NCI-H524 treated with DMSO at 0.1 percent for 48 hours (cell line): ENCODE data around the gene TMEM40.
"Not testable (repeated sequence)": the region's sequence is repeated elsewhere in the genome, so short reads cannot be mapped to it uniquely, and the experiment has no call there.

ENCODE experiments used
- DNase-seq: peaks from one replicate; lab custom pipeline; 2025; lab: John Stamatoyannopoulos, UW

Gene TMEM40, protein sequence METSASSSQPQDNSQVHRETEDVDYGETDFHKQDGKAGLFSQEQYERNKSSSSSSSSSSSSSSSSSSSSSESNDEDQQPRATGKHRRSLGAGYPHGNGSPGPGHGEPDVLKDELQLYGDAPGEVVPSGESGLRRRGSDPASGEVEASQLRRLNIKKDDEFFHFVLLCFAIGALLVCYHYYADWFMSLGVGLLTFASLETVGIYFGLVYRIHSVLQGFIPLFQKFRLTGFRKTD

DNA sequence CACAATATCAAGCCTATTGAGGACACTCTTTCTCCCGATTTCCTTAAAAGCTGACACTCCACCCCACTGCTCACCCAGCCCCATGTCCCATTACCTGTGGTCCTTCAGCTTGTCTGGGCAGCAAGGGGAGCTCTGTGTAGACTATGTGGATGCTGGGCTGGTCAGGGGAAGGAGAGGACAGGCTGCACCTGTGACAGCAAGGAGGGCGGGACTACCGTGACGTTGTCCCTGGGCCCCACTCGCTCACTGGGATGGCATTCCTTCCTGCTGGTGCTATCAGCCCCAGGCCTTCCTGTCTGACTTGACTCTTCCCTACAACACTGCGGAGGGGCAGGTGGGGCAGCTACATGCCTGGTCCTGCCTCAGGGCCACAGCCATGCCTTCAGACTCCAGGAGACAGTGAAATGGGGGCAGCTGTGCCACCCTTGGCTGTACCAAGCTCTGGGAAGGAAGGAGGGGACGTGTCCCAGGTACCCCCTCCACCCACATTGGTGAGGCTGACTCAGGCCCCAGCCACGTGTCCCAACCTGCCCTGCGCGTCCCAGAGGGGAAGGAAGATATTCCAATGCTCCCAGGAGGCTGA, at the start of gene TMEM40:
Gene TMEM40, minus strand, starts transcription at position 163 of the 583 bp plus-strand sequence. CDS start 9,427 bp downstream, outside the sequence.
- DNase-seq: no peak

DNA sequence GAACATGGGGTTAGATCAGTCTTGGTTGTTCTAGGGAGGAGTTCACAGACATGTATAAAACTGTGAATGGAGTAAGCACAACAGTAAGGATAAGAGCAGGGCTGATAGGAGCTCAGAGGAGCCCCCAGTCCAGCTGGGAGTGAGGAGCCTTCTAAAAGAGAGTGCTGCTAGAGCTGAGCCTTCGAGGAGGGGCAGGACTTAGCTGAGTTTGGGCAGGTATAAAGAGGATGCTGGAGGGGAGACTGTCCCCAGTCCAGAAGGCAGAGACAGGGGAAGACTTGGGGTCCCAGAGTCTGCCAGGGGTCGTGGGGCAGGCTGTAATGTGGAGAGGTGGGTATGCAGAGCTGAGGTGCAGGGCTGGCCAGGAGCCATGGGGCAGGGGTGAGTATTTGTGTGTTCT, 49.5 kb upstream of the TMEM40 start:
- no peak for DNase-seq

DNA sequence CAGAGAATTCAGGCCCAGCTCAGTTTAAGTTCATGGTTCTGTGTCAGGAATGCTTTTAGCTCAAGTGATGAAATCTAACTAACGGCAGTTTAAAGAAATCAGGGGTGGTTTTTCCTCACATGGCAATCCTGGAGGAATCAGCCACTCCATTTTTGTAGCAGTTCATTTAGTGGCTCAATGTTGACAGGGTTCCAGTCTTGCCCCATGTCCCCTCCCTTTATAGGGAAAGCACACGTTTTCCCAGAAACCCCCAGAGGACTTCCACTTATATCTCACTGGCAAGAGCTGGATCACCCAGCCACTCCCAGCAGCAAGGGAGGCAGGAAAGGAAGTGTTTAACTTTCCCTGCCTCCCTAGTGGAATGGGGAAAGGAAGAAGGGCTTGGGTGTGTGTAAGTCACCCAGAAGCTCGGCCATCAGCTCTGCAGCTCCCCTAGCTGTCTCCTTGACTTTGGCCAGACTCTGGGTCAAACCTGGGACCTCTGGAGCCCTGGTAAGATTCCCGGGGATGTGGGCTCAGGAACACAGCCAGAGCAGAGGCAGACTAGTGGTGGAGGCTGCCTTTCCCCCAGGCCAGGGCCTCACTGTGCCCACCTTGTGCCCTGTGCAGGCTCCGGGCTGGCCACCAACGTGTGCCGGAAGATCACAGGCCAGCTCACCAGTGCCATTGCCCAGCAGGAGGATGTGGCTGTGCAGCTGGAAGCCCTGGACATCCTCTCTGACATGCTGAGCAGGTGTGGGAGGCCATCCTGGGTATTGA, 48.7 kb upstream of the TMEM40 start:
- no peak for DNase-seq

DNA sequence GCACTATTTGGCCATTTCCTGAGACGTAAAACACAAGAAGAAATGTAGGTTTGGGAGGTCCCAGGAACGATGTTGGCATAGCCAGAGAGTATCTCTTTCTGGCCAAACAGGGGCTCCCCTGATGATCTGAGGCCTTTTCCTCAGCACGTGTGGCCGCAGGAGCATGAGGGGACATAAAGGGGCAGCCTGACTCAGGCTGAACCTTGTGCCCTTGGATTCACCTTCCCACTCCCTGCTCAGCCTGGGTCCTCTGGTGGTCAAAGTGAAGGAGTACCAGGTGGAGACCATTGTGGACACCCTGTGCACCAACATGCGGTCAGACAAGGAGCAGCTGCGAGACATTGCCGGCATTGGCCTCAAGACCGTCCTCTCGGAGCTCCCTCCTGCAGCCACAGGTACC, 48.0 kb upstream of the TMEM40 start:
- no peak for DNase-seq

DNA sequence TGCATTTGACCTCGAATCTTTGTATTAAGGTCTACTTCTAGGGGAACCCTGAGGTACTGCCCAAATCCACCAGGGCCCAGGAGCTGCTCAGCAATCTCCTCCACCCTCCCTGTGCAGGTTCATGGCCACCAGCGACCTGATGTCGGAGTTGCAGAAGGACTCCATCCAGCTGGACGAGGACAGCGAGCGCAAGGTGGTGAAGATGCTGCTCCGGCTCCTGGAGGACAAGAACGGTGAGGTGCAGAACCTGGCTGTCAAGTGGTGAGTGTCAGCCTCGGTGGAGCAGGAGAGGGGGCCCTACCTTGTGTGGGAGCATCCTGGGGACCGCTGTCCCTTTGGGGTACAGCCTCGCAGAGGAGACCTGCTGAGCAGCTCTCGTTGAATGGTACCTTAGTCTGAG, 44.3 kb upstream of the TMEM40 start:
- DNase-seq: no peak

DNA sequence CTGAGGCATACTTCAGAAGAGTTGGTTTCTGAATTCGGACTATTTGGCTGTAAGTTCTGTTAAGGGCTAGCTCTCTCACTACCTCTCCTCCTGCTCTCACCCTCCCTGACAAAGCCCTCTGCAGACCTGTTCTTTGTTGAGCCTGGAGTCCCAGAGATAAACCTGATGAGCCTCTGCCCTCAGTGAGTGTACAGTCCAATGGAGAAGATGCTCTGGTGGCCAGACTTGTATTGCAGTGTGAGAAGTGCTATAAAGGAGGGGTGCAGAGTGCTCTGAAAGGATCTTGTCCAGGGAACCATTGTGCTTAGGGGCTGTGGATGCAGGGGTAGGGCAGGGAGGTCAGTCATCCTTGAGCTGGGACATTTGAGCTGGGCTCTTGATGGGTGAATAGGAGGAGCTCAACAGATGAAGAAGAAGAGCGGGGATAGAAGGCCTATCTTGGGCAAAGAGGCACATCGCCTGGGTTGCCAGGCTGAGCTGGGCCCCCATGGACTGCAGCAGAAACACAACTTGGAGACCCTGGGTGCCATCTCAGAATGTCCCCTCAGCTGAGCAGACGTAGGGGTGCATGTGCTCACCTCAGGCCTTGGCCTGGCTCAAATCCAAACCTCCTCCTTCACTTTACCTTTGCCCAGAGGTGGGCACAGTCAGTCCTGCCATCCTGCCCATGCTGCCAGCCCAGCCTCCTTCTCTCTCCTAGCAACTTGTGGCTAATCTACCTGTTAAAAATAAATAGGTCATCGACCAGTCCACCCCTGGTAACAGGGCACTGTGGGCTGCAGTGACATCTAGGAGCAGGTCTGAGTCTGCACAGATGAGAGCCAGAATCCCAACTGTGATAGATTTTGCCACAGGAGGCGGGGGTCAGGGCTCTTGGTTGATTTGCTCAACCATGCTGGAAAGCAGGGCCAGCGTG, 40.7 kb upstream of the TMEM40 start:
- DNase-seq: no peak

DNA sequence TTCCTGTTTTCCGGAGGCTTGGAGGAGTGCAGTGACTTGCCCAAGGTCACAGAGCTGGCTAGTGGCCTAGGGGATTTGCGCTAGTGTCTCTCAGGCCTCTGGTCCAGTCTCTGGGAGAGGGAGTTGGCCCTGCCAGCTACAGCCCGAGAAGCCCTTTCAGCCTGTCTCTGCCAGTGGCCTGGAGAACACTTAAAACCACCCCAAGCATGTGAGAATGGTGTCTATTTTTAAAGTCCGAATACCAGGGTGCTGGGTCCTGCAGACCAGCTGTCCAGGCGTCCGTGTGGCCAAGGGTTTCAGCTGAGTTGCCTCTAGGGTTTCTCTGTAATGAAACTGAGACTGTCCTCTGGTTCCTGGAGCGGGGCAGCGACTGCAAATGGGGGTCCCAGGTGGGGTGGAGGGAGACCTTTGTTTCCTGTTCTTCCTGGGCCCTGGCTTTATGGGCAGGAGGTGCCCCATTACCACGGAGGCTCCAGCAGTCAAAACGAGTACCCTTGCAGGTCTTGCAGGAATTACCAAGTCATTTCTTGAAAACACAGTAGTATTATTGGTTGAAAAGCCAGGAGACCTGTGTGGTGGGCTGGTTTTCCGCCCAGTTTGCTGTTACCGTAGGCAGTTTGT, 39.6 kb upstream of the TMEM40 start:
- no peak for DNase-seq

DNA sequence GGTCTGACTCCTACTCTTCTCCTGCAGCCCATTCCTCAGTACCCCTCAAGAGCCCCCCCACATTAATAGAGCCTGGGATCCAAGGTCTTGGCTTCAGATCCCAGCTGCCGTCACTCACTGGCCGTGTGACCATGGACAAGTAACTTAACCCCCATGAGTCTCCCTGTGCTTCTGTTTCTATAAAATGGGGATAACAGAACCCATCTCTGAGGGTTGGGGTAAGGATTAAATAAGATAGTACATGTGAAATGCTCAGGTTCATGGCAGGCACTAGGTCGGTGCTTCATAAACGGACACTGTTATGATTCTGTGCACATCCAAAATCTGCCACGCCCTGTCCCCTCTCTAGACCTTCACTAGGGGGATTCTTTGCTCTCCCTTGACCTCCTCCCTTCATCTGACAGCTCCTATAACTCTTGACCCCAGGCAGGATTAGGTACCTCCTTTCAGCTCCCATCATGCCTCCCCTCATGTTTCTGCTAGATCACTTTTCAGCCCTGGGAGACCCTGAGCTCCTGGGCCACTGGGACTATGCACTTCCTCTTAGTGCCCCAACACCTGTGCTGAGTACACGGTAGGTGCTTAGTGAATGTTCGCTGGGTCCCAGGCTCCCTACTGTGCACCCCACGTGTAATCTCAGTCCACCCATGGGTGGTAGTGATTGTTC, 39.0 kb upstream of the TMEM40 start:
- no peak for DNase-seq

DNA sequence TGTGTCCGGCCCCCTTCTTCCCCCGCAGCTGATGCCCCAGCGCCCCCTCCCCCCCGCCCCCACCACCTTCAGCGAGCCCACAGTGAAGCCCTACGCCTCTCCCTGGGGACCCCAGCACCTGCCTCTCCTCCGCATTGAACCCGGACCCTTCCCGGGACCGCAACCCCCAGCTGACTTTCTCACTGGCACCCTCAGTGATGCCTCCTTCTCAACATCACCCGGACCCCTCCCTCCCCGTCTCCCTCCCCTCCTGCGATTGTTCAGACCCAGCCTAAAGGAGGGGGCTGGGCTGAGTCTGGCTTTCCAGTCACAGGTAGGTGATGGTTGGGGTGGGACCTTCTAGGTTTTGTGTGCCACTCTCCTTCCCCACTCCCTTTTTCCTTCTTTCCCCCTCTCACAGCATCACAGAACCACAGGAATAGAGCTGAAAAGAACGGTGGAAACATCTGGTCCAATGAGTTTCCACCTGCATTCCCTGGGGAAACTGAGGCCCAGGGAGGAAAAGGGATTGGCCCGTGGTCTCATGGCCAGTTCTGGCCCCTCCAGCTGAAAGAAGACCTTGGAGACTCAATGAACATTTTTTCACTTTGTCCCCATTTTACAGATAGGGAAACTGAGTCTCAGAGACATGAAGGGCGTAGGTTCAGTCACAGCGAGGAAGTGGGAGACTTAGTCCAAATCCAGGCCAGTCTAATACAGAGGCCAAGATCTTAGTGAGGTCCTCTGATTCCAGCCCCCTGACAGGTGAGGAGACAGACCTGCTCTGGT, 38.2 kb upstream of the TMEM40 start:
- DNase-seq: no peak

DNA sequence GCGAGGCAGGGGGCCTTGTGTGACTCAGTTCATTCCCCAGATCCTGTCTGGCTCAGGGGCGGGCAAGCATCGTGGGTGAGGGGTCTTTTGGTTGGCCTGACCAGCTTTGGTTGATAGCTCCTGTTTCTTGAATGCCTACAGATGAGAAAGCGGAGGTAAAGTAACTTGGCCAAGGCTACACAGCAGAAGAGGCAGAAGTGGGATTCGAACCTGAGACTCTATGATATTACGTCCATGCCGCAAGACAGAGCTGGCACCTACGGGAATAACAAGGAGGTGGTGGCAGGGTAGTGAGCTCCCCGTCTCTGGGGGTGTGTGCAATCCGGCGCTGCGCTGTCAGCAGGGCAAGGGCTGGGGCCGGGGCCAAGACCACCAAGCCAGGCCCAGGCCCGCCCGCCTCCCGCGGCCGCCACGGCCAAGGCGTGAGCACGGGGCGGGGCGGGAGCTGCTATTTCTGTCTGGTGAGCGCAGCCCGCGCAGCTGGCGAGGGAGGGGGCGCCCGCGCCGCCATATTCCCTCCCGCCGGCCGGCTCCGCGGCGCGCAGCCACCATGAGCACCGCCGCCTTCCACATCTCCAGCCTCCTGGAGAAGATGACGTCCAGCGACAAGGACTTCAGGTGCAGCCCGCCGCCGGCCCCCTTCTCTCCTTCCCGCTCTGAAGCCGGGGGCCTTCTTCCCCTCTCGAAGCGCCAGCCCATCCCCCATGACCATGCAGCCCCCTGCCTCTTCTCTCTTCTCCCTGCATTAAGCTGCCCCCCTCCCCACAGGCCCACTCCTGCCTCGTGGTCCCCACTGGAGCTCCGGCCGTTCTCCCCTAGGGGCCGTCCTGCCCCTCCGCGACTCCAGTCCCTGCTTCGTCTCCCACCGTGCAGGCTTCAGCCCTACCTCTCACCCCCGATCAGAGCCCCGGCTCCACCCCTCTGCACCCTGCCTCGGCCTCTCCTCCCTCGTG, 37.4 kb upstream of the TMEM40 start, which contains the start of gene CAND2:
Gene CAND2, plus strand, starts transcription at position 510 of the 953 bp plus-strand sequence. Its CDS starts 41 bp downstream, at position 551.
- no peak for DNase-seq

DNA sequence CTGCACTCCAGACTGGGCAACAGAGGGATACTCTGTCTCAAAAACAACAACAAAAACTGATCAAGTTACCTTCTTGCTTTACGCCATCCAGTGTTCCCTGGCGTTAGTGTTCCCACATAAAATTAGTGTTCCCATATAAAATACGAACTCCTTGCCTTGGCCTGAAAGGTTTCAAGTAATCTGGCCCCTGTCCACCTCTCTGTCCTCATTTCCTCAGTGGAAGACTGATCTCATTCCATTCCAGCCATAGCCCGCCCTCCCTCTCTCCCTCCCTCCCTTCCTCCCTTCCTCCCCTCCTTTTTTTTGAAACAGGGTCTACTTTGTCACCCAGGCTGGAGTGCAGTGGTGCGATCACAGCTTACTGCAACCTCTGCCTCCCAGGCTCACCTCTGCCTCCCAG, 34.6 kb upstream of the TMEM40 start:
- DNase-seq: no peak

DNA sequence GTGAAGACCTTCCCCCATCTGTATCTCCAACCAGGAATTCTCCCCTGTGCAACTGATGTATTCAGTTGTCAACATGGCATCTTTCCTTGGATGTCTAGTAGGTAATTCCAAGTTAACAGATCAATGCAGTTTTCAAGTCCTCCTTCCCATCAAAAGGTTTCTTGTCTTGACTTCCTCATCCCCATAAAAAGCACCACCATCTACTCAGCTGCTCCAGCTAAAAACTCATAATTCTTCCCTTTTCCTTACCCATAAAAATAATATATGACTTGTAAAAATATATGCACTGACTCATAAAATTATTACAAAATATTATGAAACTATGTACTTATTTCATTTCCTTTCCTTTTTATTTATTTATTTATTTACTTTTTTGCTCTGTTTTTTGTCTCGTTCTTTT, 32.4 kb upstream of the TMEM40 start:
- DNase-seq: no peak

DNA sequence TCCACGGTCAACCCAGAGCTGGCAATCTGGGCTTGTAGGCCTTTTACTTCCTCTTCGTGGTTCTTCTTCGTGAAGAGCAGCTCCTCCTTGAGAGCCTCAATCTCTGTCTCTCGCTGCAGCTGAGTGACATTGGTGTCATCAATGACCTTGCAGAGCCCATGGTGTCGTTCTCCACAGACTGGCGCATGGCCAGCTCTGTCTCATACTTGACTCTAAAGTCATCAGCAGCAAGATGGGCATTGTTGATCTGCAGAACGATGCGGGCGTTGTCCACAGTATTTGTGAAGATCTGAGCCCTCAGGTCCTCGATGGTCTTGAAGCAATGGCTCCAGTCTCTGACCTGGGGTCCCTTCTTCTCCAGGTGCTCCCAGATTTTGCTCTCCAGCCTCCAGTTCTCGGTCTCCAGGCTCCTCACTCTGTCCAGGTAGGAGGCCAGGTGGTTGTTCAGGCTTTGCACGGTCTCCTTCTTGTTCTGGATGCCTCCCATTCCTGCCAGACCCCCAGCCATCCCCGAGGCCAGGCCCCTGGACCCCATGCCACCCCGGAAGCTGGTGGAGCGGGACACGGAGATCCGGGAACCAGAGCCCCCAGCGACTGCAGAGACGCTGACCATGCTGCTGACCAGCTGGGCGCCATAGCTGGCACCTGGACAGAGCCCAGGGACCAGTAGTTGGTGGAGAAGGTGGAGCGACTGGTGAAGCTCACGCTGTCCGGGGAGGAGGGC, 29.1 kb upstream of the TMEM40 start:
- DNase-seq: not testable (repeated sequence)

DNA sequence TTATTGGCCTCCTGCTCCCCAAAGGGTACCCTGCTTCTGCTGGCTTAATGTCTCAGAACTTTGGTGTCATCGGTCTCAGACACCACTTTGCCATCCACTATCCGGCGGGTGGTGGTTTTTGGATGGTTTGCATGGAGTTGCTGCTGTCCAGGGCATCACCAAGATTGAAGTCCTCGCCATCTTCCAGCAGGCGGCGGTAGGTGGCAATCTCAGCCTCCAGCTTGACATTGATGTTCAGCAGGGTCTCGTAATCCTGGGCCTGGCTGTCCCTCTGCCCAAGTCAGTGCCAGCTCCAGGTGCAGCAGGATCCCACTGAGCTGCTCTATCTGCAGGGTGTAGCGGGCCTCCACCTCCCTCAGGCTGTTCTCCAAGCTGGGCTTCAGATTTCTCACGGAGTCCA, 28.3 kb upstream of the TMEM40 start:
- not testable (repeated sequence) for DNase-seq

DNA sequence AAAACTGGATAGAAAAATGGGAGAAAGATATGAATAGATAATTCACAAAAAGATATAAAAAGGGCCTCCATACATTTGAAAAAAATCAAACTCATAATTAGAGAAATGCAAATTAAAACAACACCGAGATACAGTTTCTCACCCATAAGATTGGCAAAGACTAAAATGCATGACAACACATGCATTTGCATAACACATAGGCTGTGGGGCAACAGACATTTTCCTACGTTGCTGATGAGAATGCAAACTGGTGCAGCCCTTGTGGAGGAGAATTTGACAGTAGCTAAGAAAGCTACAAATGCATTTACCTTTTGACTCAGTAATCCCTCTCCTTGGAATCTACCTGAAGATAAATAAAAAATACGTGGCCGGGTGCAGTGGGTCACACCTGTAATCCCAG, 26.0 kb upstream of the TMEM40 start:
- DNase-seq: no peak

DNA sequence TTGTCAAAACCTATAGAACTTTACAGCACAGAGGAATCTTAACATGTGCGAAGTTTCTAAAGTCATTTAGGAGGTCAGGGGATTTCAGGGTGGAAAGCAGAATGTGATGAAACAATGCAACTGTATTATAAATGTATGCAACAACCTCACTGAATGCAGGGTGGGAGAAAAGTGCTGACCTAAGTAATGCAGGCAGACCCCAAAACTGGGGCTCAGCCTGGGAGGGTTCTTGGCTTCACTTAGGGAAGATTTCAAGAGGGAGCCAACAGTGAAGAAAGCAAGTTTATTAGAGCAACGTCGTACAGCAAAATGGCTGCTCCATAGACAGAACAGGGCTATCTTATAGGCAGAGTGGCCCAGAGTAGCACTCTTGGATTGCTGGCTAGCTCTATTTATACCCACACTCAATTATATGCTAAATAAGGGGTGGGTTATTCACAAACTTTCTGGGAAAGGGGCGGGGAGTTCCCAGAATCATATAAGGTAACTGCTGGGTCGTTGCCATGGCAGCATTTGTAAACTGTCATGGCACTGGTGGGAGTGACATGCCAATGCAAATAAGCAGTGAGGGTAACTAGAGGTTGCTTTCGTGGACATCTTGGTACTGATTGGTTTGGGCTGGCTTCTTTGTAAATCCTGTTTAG, 23.2 kb upstream of the TMEM40 start:
- no peak for DNase-seq

DNA sequence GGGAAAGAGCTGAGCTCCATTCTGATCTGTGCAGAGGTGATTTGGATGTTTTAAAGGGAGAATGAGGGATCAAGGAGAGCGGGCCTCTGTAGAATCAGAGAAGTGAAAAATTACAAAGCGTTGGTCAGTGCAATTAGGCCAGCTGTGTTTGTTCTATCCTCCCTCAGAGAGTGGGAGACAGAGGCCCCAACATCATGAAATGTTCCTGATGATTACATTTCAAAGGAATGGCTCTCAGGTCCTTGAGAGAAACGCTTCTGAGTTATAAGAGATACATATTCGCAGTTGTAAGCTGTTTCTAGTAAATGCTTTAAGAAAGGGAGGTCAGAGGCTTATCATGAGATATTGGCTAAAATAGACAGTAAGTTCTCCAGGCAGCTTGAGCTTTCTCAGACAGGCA, 21.7 kb upstream of the TMEM40 start:
- no peak for DNase-seq

DNA sequence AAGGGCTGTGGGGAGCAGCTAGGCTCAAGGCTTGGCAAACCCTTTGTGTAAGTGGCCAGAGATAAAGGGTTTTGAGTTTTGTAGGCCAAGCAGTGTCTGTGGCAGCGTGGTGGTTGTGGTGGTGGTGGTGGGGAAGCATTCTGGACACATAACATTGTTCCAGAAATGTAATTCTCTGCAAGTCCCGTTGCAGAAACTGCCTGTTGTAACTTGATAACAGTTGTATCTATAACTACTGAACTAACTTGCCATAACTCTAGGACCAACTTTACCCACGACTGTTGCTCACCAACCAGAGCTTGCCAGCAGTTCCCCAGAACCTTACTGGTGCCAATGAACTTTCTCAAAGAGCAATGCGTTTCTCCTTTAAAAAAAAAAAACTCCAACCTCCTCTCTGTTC, 18.1 kb upstream of the TMEM40 start:
- DNase-seq: no peak
